Skeletal muscle satellite cell (primary cell): ENCODE data around the gene DUSP2.

Experiments used
- H3K27me3 ChIP-seq: 2 replicates; pipeline ENCODE4 v1.7.0; 2013; ENCODE audit warnings: low read length; ENCODE audit not compliant: control insufficient read depth, insufficient read depth
- H3K36me3 ChIP-seq: 2 replicates; pipeline ENCODE4 v1.7.0; 2013; ENCODE audit warnings: mild to moderate bottlenecking, control low read depth, low read length; ENCODE audit not compliant: insufficient read depth
- H3K4me1 ChIP-seq: 2 replicates; pipeline ENCODE4 v1.7.0; 2013; ENCODE audit warnings: low read length; ENCODE audit not compliant: control insufficient read depth, insufficient read depth
- H3K4me2 ChIP-seq: 2 replicates; pipeline ENCODE4 v1.7.0; 2013; ENCODE audit warnings: mild to moderate bottlenecking, low read length
- H3K4me3 ChIP-seq: 2 replicates; pipeline ENCODE4 v1.7.0; 2013; ENCODE audit warnings: low read length
- H3K9ac ChIP-seq: 2 replicates; pipeline ENCODE4 v1.7.0; 2013; ENCODE audit warnings: mild to moderate bottlenecking, low read depth, low read length, moderate library complexity
- H3K9me3 ChIP-seq: replicated peaks from 2 replicates; pipeline ENCODE4 v1.7.0; 2013; ENCODE audit warnings: mild to moderate bottlenecking, control low read depth, low read length

Gene DUSP2

GRCh38 chr2:96151595-96152303, 6.5 kb upstream of the DUSP2 start:
- Histone ChIP-seq H3K36me3 (no peaks in the 10 kb centered on the region), H3K4me2 (no peak overlapping the region), H3K9me3 (no peaks in the 10 kb centered on the region), H3K4me1 (peaks cover 11% of the 10 kb centered on the region), H3K4me3 (no peak overlapping the region), H3K9ac (no peak overlapping the region), H3K27me3 (peaks cover 7% of the 10 kb centered on the region)

DNA sequence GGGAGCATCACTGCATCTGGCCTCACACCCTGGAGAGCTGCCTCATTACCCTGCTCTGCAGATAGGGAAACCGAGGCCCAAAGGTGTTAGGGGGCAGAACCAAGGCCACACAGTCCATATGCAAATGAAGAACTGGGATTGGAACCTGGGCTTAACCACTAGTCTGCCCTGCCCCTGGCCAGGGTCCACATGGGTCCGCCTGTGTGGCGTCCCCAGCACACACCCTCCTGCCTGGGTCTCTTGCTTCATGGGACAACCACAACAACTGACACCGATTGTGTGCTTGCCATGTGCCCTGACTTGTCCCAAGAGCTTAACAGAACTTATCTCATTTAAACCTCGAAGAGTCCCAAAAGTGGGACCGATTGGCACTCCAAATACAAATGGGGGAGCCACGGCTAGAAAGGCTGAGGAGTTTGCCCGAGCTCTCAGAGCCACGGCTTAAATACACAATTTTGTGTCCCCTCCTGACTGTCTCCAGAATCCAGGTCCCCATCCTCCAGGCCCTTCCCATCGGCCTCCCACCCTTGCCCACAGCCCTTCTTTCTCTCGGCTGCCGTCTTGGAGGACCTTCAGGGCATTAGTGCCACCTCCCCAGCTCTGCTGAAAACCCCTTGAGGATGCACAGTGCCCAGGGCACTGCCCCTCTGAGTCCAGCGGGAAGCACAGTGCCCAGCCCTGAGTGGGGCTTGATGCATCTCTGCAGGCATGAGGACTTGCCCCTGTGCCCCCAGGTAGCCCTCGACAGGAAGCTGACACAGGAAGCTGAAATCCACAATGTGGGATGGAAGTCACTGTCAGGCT, 5.8 kb upstream of the DUSP2 start:
- Histone ChIP-seq H3K27me3 (peaks cover 7% of the 10 kb centered on the region), H3K4me2 (no peak overlapping the region), H3K9me3 (no peaks in the 10 kb centered on the region), H3K9ac (no peak overlapping the region), H3K36me3 (no peaks in the 10 kb centered on the region), H3K4me1 (peaks cover 11% of the 10 kb centered on the region), H3K4me3 (no peak overlapping the region)

- Histone ChIP-seq H3K4me2 (no peak overlapping the region), H3K9me3 (no peaks in the 10 kb centered on the region), H3K4me1 (peaks cover 17% of the 10 kb centered on the region), H3K36me3 (no peaks in the 10 kb centered on the region), H3K9ac (no peak overlapping the region), H3K4me3 (no peak overlapping the region), H3K27me3 (peaks cover 6% of the 10 kb centered on the region)
Observed at GRCh38 chr2:96150007-96150640, 4.9 kb upstream of the DUSP2 start.

DNA sequence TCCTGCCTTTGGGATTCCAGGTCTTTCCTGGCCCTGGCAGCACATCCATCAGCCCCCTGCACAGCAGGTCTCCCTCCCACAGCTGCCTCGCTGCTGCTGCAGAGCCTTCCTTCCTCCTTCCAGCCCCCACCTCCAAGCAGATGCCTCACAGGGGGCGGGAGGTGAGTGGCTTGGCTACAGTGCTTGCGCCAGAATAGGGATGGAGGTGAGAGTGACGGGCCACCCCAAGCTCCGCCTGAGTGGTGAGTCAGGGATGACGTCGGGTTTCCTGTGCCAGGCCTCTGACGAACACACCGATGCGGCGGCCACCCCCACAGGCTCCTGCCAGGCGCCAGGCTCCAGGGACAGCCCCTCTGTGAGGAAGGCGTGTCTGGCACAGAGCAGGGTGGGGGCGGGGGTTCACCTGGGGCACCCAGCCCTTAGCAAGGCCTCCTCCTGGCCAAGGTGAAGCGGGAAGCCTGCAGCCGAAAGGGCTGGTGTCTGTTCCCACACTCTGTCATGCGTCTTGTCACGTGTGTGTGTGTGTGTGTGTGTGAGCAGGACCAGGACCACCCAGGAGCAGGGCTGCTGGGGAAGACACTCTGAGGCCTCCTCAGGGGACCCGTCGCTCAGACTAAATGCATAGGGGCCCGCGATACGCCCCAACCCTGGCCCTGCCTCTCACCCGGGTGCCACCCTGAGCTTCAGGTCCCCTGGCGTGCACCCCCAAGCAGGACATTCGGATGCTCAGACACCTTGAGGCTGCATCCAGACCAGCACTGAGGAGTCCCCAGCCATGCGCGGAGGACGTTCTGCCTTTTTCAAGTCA, 3.4 kb upstream of the DUSP2 start:
- H3K9ac ChIP-seq = no peak overlapping the region
- no peak overlapping the region for H3K4me3 ChIP-seq
- H3K4me2 ChIP-seq = no peak overlapping the region

GRCh38 chr2:96147593-96148201, 2.5 kb upstream of the DUSP2 start:
- Histone ChIP-seq H3K9me3 (no peaks in the 10 kb centered on the region), H3K27me3 (no peaks in the 10 kb centered on the region), H3K36me3 (no peaks in the 10 kb centered on the region), H3K4me3 (no peak overlapping the region), H3K9ac (no peak overlapping the region), H3K4me1 (peaks cover 27% of the 10 kb centered on the region), H3K4me2 (no peak overlapping the region)

More for the DNA sequence above, 3.4 kb upstream of the DUSP2 start:
- H3K9me3 ChIP-seq = no peaks in the 10 kb centered on the region
- no peaks in the 10 kb centered on the region for H3K27me3 ChIP-seq
- peaks cover 27% of the 10 kb centered on the region for H3K4me1 ChIP-seq
- no peaks in the 10 kb centered on the region for H3K36me3 ChIP-seq

- no peaks in the 10 kb centered on the region for H3K36me3 ChIP-seq
- no peak overlapping the region for H3K4me3 ChIP-seq
- H3K9ac ChIP-seq = no peak overlapping the region
- H3K9me3 ChIP-seq = no peaks in the 10 kb centered on the region
- H3K4me2 ChIP-seq = no peak overlapping the region
- H3K27me3 ChIP-seq = no peaks in the 10 kb centered on the region
- peaks cover 27% of the 10 kb centered on the region for H3K4me1 ChIP-seq
Observed at GRCh38 chr2:96146881-96147592, 1.8 kb upstream of the DUSP2 start.

- Histone ChIP-seq H3K4me2 (no peak overlapping the region), H3K27me3 (no peaks in the 10 kb centered on the region), H3K9ac (no peak overlapping the region), H3K4me3 (no peak overlapping the region), H3K36me3 (no peaks in the 10 kb centered on the region), H3K4me1 (peaks cover 27% of the 10 kb centered on the region), H3K9me3 (no peaks in the 10 kb centered on the region)
Observed at GRCh38 chr2:96146153-96146880, 1.1 kb upstream of the DUSP2 start.

- Histone ChIP-seq H3K36me3 (no peaks in the 10 kb centered on the region), H3K27me3 (no peaks in the 10 kb centered on the region), H3K9me3 (no peaks in the 10 kb centered on the region), H3K9ac (no peak overlapping the region), H3K4me1 (peaks cover 27% of the 10 kb centered on the region), H3K4me2 (peak overlapping the region; percentile 99), H3K4me3 (no peak overlapping the region)
Observed at GRCh38 chr2:96145848-96146152, 560 bp upstream of the DUSP2 start.

DNA sequence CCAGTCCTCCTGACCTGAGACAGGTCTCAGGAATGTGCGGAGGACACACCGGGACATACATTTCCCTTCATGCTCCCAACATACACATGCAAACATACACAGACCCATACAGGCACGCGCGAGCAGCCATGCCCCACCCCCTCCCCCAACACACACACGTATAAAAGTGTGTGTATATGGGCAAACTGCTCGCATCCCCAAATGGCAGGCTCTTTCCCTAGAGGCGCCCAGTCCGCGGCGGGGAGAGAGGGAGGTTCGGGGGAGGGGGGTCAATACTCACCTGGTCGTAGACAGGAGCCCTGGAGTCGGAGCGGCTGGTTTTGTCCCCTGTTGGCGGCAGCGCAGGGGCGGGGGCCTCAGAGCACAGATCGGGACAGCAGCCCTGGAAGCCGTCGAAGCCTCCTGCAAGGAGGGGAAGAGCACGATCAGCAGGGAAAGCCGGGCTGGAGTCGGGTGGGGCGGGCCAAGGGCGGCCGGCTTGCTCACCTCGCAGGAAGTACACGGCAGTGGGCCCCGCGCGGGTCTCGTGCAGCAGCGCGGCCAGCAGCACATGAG, 682 bp downstream of the DUSP2 start:
- H3K4me1 ChIP-seq = peaks cover 27% of the 10 kb centered on the region

More for the DNA sequence above, 682 bp downstream of the DUSP2 start:
- Histone ChIP-seq H3K4me3 (peak overlapping the region; percentile 78), H3K27me3 (no peaks in the 10 kb centered on the region), H3K4me2 (peak overlapping the region; percentile 99), H3K36me3 (no peaks in the 10 kb centered on the region), H3K9ac (peak overlapping the region; percentile 73), H3K9me3 (no peaks in the 10 kb centered on the region)
